Liver (tissue), 9 donors: ENCODE measurements around the gene SLC25A33. TPM values are rescaled to one million over a fixed set of nuclear protein-coding genes. Genes with fewer than 3 reads are reported as not detected.
A peak's percentile ranks its signal among the peaks of the same experiment; 100 is the strongest.

ENCODE experiments used
- DNase-seq: peaks from one replicate; pipeline ENCODE4 v3.0.0-alpha.2; 2017; ENCODE audit warnings: low spot score
- H3K27ac ChIP-seq, 2 donors: one replicate each; pipeline ENCODE4 v1.7.0; 2013; ENCODE audit warnings: inconsistent platforms in 2 of 2, low read length in 2 of 2, control low read depth in 1 of 2, low read depth in 1 of 2, mild to moderate bottlenecking in 1 of 2
- H3K27me3 ChIP-seq, 4 donors: one replicate each; pipeline versions ENCODE4 v1.6.1 to v1.7.0; 2013; ENCODE audit warnings: low read length in 3 of 4, inconsistent platforms in 1 of 4, mild to moderate bottlenecking in 1 of 4, moderate library complexity in 1 of 4; ENCODE audit not compliant: control insufficient read depth in 4 of 4, insufficient read depth in 4 of 4
- H3K36me3 ChIP-seq, 4 donors: one replicate each; pipeline versions ENCODE4 v1.6.1 to v1.7.0; 2013; ENCODE audit warnings: low read length in 3 of 4, mild to moderate bottlenecking in 3 of 4, low read depth in 1 of 4, moderate library complexity in 1 of 4; ENCODE audit not compliant: control insufficient read depth in 4 of 4, insufficient read depth in 3 of 4
- H3K4me1 ChIP-seq, 4 donors: one replicate each; pipeline versions ENCODE4 v1.6.1 to v1.7.0; 2013; ENCODE audit warnings: low read length in 3 of 4, mild to moderate bottlenecking in 3 of 4, moderate library complexity in 1 of 4; ENCODE audit not compliant: control insufficient read depth in 4 of 4, insufficient read depth in 4 of 4
- H3K4me3 ChIP-seq, 3 donors: one replicate each; pipeline versions ENCODE4 v1.6.1 to v1.7.0; 2013; ENCODE audit warnings: low read length in 3 of 3, control low read depth in 1 of 3, low read depth in 1 of 3, mild to moderate bottlenecking in 1 of 3
- H3K9ac ChIP-seq, 2 donors: one replicate each; pipeline ENCODE4 v1.7.0; 2013; ENCODE audit warnings: low read length in 2 of 2, mild to moderate bottlenecking in 2 of 2, moderate library complexity in 2 of 2, control low read depth in 1 of 2, low read depth in 1 of 2
- H3K9me3 ChIP-seq, 4 donors: one replicate each; pipeline versions ENCODE4 v1.6.1 to v1.7.0; 2013; ENCODE audit warnings: low read length in 3 of 4; ENCODE audit not compliant: control insufficient read depth in 4 of 4
- ATF3 ChIP-seq: IDR thresholded peaks from 2 replicates; pipeline ENCODE4 v1.6.1; 2016; ENCODE audit warnings: antibody characterized with exemption
- CTCF ChIP-seq: fragments of 150-350 bp; IDR thresholded peaks from 2 replicates; pipeline ENCODE4 v1.5.1; 2017; ENCODE audit warnings: improper control_type of control experiment, low read depth, low read length; ENCODE audit not compliant: missing input control
- EGR1 ChIP-seq, 2 donors: IDR thresholded peaks; 2 replicates each; pipeline ENCODE4 v1.6.1; 2016 to 2018; ENCODE audit warnings: antibody characterized with exemption in 2 of 2, low read depth in 2 of 2
- FOXA1 ChIP-seq: IDR thresholded peaks from 2 replicates; pipeline ENCODE4 v1.6.1; 2016; ENCODE audit warnings: antibody characterized with exemption
- FOXA2 ChIP-seq: IDR thresholded peaks from 2 replicates; pipeline ENCODE4 v1.6.1; 2016; ENCODE audit warnings: antibody characterized with exemption
- GABPA ChIP-seq, 2 donors: IDR thresholded peaks in 1 of 2; conservative IDR thresholded peaks in 1 of 2; 2 replicates each; pipeline ENCODE4 v1.6.1; 2016; ENCODE audit warnings: antibody characterized with exemption in 2 of 2, mild to moderate bottlenecking in 1 of 2, moderate library complexity in 1 of 2
- HNF4A ChIP-seq, 2 donors: conservative IDR thresholded peaks; 2 replicates each; pipeline ENCODE4 v1.6.1; 2016; ENCODE audit warnings: antibody characterized with exemption in 2 of 2, mild to moderate bottlenecking in 2 of 2
- HNF4G ChIP-seq: IDR thresholded peaks from 2 replicates; pipeline ENCODE4 v1.6.1; 2016; ENCODE audit warnings: antibody characterized with exemption
- JUND ChIP-seq, 2 donors: IDR thresholded peaks; 2 replicates each; pipeline ENCODE4 v1.6.1; 2016; ENCODE audit warnings: antibody characterized with exemption in 2 of 2
- MAX ChIP-seq: IDR thresholded peaks from 2 replicates; pipeline ENCODE4 v1.6.1; 2016; ENCODE audit warnings: antibody characterized with exemption
- NR2F2 ChIP-seq: IDR thresholded peaks from 2 replicates; pipeline ENCODE4 v1.6.1; 2016; ENCODE audit warnings: antibody characterized with exemption
- RAD21 ChIP-seq, 2 donors: IDR thresholded peaks; 2 replicates each; pipeline ENCODE4 v1.6.1; 2016; ENCODE audit warnings: antibody characterized with exemption in 2 of 2, mild to moderate bottlenecking in 2 of 2
- REST ChIP-seq: IDR thresholded peaks from 2 replicates; pipeline ENCODE4 v1.6.1; 2016; ENCODE audit warnings: antibody characterized with exemption, mild to moderate bottlenecking
- RXRA ChIP-seq, 2 donors: IDR thresholded peaks; 2 replicates each; pipeline ENCODE4 v1.6.1; 2017 to 2018; ENCODE audit warnings: antibody characterized with exemption in 2 of 2, mild to moderate bottlenecking in 1 of 2
- SP1 ChIP-seq: IDR thresholded peaks from 2 replicates; pipeline ENCODE4 v1.6.1; 2018; ENCODE audit warnings: antibody characterized with exemption, mild to moderate bottlenecking
- TAF1 ChIP-seq: conservative IDR thresholded peaks from 2 replicates; pipeline ENCODE4 v1.6.1; 2016; ENCODE audit warnings: antibody characterized with exemption, mild to moderate bottlenecking
- YY1 ChIP-seq: IDR thresholded peaks from 2 replicates; pipeline ENCODE4 v1.6.1; 2016; ENCODE audit warnings: antibody characterized with exemption, mild to moderate bottlenecking
- ZBTB33 ChIP-seq: IDR thresholded peaks from 2 replicates; pipeline ENCODE4 v1.6.1; 2016; ENCODE audit warnings: antibody characterized with exemption
- whole genome bisulfite sequencing: extraction: QIAGEN DNeasy Blood & Tissue Kit; methylation state at CpG from one replicate; pipeline ENCODE4 v1.1.7; 2013; 5-methylcytosine and 5-hydroxymethylcytosine counted together
- polyA plus RNA-seq, 2 donors: library from polyadenylated mRNA; stranded (reverse) in 1 of 2; unstranded in 1 of 2; fragments of 200-250 nt in 1 of 2; fragments of >200 nt in 1 of 2; fragmentation: Nextera tagmentation in 1 of 2; extraction: Ambion mirVana in 1 of 2; gene quantifications; one replicate each; pipeline versions ENCODE4 v1.2.1 to v1.2.3, GENCODE V29; 2013 to 2015
- total RNA-seq, 2 donors: library from RNA; depleted of rRNA; stranded (reverse); fragments of >200 nt; gene quantifications; one replicate each; pipeline ENCODE4 v1.2.3, GENCODE V29; 2014
- donor health status: healthy.
- donor health status: healthy.
- donor health status: healthy.
- donor health status: healthy.
- donor health status: healthy.

SLC25A33 gene
- total and polyA plus RNA-seq, 4 donors: 6.9 to 19.1 (median 10.7) TPM

GRCh38 chr1:9538669-9539164, 548 bp upstream of the SLC25A33 start:
- no peaks in the 10 kb centered on the region for H3K27me3 ChIP-seq
- H3K27ac ChIP-seq: peak overlapping the region; percentile 51 to 83
- H3K9ac ChIP-seq: peak overlapping the region in 1 of 2 donors; percentile 63
- peaks cover 9 to 28% (median 19%) of the 10 kb centered on the region in 4 donors for H3K4me1 ChIP-seq
- peak overlapping the region in 1 of 3 donors; percentile 36 for H3K4me3 ChIP-seq
- no peaks in the 10 kb centered on the region for H3K9me3 ChIP-seq
- no peaks in the 10 kb centered on the region for H3K36me3 ChIP-seq
- TF ChIP-seq HNF4A (conservative IDR thresholded peaks at IDR 0.05) (no peak), RXRA (IDR thresholded peaks at IDR 0.05) (no peak), ATF3 (no peak), MAX (no peak), EGR1 (IDR thresholded peaks at IDR 0.05; ENCODE audit: low read depth in 2 of 2) (no peak), CTCF (no peak), YY1 (no peak), HNF4G (no peak), GABPA (IDR thresholded peaks at IDR 0.05 in 1 of 2, conservative IDR thresholded peaks at IDR 0.05 in 1 of 2) (no peak), TAF1 (no peak), JUND (IDR thresholded peaks at IDR 0.05) (no peak), RAD21 (IDR thresholded peaks at IDR 0.05) (no peak), ZBTB33 (no peak), SP1 (no peak), NR2F2 (no peak), FOXA1 (no peak), REST (no peak), FOXA2 (no peak)
- WGBS: 73% methylated on average over 23 of the region's 23 CpGs
- DNase-seq: no peak
